NCI-H226 (cell line): Measurements from ENCODE around the gene FRMD4A.

ENCODE experiments used
- DNase-seq: peaks from one replicate; pipeline ENCODE4 v3.0.0-alpha.2; 2015

The FRMD4A gene

DNA sequence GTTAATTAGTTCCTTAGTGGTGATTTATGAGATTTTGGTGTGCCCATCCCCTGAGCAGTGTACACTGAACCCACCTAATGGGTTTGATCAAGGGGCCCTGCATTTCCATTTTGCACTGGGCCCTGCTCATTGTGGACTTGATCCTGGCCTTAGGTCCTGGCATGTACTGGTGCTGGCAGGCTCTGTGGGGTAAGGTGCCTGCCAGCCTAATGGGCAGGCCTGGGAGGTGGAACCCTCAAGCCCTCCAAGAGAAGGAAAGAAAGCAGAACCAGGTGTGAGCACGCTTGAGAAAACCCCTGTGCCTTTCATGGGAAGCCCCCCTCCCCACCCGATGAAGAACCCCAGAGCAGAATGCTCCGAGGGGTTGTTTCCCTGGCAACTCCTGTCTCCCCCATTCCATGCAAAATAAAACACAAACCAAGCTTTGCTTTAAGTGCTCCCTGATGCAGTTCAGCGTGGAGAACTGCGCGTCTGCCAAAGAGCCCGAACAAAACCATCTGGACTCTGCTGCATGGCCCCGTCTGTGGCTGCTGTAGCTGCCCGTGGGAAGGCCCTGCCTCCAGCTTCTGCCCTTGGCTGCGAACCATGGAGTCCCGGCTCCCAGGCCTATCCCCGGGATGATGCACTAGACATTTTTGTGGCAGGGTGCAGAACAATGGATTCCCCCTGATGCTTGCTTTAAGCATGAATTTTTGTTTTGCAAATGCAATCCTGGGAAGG is 620.6 kb downstream of the FRMD4A start:
- no peak for DNase-seq

DNA sequence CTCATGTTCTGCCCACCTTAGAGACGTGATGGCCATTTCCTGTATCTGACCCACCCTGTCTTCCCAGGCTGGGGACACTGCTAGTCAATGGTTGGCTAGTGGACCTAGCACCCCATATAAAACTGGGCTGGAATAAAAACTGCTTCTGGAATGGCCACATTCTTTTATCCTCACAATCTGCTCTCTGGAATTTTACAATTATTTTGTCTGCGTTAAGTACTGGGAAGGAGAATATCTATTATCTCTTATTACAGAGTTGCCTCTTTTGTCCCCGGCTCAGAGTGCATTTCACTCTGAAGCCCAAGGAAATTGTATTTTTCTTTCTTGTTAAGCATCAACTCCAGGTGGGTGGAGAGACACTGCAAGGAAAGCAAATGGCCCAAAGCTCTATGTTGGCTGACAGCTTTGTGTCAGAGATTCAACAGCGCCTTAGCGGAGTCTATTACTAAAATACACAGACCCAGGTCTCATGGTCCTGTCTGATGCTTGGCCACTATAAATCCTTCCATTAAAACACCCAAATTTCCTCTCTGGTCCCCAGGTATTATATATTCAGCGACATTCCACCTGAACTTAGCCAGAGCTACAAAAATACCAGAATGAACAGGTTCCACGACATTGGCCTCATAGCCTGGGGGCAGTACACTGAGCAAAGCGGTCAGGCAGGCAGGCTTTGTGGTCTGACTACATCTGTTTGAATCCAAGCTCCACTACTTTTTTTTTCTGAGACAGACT is 622.3 kb downstream of the FRMD4A start:
- no peak for DNase-seq

DNA sequence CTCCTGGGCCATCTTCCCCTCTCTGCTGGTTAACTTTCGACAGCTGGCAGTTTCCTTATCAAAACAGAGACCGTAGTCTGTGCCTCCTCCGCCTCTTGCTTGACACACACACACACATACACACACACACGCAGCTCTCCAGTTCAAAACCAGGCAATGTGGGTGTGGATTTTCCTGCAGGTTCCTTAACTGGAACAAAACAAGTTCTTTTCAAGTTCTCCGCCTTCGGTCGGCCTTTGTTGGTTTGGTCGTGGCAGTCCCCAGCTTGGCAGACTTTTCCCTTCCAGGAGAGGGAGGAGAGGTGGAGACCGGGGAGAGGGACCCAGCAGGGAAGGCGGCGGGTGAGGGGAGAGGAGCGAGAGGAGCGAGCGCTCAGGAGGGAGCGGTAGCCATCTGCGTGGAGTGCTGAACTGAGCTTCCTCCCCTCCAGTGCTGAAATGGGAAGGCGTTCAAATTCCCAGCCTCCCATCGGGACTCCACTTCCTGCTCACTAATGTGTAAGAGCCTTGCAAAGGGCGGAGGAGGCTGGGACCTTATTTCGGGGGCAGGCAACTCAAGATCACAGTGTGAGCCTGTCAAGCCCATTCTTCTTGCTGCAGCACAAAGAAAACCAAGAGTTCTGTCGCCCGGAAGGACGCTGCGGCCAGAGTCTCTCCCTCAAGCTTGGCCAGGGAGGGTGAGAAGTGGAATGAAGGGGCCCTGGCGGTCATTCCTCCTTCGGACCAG is 623.4 kb downstream of the FRMD4A start:
- peak; percentile 75 for DNase-seq

DNA sequence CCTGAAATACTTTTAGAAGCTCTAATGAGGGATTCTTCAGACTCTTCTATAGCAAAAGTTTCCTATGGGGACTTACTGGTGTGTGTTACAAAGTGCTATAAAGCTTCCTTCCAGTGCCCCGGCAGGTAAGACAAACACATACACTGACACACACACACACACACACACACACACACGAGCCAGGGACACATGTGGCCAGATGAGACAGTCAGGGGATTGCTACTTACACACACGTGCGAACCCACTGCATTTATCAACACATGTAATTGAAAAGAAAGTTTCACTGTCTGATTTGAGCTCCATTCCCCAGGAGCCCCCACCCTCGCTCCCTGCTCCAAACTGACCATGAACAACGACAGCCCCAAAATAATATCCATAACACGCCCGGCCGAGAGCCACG is 624.1 kb downstream of the FRMD4A start:
- no peak for DNase-seq

DNA sequence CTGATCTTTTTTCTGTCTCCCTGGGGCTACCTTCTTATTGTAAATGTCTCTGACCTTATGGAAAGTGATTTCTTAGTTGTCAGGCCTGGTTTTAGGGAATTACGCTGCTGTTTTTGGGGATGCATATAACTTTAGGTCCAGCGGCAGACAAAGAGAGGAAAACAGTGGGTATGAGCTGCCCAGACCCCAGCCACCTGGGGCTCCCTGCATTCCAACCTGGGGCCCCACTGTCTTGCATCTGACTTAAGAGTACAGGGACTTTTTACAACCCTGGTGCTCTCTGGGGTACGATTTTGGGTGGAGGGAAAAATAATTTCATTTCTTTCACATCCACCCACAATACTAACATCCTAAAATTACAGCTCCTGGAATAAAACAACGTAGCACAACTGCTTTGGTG is 624.5 kb downstream of the FRMD4A start:
- DNase-seq, result no peak

DNA sequence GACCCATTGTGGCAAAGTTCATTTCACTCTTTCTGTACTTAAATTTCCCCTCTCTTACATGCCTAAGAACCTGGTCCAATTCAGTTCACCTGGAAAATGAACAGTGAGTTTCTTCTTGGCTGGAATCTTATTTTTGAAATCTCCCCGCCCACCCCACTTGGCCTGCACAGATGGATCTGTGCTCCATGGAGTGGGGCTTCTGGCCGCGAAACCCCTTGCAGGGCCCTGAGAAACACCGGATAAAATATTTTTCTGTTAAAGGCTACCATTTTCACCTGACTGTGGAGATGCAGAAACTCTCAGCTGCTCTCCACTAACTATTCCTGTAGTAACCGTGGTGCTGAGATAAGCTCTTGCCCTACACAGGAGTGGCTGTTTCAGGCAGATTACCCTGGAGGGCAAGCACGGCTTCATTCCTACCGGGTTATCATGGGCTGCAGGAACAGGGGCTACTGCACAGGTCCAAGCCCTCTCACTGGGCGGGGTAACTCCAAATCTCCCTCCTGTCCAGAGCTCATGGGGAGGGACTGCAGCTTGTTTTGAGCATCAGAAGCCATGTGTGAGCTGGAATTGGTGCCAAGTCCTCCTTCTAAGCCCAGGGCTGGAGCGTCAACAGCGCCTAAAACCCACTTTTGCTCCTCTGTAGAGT is 625.1 kb downstream of the FRMD4A start:
- DNase-seq, result no peak

DNA sequence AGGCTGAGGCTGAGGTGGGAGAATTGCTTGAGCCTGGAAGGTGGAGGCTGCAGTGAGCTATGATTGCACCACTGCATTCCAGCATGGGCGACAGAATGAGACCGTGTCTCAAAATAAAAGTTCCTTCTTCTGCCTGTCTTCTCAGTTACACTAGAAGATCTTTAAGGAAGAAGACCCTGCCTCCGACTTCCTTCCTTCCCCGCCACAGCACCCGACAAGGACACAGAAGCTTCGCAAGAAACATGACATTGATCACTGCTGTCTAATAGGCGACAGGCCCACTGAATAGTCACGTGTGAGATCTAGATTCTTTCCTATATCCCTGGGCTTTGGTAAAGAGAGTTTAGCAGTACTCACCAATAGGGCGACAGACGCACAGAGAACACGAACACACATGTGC is 625.8 kb downstream of the FRMD4A start:
- DNase-seq, result no peak

DNA sequence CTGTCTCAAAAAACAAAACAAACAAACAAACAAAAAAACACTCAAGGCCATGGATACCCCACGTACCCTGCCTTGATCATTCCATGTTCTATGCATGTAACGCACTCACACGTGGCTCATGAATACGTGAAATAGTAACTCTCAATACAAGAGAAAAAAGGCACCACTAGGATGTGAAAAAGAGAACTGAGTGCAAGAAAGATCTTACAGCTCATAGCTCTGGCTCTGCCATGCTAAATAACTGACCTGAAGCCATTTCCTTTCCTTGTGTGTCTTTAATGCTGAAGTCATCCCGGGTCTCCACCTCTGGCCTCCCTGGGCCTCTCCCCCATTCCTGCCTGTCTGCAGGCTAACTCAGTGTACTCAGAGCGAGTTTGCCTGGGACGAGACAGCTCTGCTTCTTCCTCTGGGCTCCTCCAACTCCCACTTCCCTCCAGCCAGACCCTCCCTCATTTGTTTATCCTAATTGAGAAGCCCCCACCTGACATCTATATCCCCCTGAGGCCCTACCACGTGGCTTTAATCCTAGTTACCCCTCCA is 626.7 kb downstream of the FRMD4A start:
- no peak for DNase-seq

DNA sequence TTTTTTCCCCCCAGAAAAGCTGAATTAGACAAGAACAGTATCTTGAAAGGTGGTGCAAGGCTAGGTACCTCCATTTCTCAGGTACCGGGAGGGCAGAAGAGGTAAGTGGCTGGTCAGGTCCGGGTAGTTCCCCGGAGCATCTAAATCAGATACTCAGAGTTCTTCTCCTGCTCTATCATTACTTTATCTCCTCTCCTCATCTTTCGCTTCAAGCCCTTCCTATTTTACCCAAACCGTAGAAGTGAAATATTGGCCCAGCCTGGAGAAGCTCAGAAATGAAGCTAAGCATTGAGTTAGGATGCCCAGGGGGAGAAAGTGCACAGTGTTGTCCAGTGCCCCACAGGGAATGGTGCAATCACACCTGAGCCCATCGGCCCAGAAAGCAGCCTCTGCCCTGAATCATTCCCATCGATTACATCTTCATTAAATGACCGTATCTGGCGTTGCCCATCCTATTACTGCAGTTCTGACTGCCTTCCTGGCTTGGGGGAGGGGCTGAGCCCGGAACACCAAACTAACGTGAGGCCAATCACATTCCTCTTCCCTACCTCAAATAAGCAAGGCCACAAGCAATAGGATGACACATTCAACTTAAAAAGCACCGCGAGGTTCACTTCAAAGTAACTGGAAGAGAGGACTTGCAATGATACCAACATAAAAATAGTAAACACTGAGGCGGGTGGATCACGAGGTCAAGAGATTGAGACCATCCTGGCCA is 627.5 kb downstream of the FRMD4A start:
- DNase-seq, result no peak

DNA sequence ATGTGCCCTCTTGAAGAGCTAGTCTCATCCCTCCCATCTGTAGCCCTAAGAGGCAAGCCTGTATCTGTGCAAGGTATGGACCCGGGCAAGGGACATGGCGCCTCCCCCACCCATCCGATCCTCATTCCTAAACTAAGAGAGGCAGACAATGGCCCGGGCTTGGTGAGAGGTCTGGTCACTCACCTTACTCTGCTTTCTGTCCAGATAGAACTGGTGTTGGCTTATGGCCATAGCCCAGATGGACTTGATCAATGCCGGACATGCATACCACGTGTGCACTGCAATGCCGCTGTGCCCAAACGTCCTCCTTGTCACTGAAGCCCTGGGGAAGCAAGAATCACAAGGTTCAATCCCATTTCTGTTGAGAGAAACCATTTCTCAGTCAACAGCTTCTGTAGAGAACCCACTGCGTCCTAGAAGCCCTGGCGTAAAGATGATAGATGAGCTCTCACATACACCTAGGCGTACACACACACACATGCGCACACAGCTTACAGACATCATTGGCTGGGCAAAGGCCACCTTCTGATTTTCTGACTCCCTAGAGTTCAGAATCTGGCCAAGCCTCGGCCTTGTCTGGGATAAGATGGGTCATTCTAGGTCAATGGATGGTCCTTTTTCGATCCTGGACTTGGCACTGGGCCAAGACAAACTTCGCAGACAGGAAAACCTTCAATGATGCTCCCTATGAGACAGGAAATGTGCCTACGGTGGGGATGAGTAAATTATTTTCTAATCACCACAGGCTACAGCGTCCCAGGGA is 629.4 kb downstream of the FRMD4A start:
- DNase-seq, result no peak

DNA sequence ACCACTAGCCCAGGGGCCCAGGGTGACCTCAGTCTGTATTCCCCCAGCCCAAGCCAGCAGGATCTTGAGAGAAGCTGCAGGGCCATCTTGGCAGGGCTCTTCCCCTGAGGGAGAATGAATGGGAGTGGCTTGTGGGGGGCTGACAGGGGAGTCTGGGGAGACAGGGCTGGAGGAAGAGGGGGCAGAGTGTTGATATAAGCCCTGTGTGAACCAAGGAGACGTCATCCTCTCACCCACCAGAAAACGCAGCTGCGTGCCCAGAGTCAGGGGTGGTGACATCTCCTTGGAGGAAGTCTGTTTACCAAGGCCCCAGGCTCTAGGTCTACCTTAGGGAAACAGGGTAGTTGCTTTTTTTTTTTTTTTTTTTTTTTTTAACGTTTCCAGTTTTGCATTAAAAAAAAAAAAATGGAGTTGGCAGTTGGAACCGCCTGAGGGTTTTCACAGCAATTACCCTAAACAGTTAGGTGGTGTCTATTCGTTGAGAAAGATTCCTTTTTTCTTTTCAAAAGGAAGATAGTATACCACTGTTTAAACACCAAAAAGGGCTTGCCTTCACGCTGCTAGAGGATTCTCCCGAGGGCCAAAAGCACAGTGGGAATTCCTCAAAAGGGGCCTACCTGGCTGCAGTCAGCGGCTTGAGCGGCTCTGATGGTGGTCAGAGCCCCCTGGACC is 630.1 kb downstream of the FRMD4A start:
- no peak for DNase-seq

DNA sequence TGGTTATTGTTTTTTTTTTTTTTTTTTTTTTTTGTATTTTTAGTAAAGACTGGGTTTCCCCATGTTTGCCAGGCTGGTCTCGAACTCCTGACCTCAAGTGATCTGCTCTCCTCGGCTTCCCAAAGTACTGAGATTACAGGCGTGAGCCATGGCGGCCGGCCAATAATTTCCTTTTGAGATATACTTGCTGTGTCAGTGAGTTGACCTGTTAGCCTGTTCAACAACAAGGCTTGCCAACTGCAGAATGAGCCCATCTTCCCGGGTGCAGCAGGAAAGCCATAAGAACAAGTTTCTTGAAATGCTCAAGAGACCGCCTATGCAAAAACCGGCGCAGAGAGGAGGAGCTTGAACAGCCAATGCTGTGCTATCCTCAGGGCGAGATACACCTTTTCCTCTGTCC is 631.5 kb downstream of the FRMD4A start:
- DNase-seq, result no peak

DNA sequence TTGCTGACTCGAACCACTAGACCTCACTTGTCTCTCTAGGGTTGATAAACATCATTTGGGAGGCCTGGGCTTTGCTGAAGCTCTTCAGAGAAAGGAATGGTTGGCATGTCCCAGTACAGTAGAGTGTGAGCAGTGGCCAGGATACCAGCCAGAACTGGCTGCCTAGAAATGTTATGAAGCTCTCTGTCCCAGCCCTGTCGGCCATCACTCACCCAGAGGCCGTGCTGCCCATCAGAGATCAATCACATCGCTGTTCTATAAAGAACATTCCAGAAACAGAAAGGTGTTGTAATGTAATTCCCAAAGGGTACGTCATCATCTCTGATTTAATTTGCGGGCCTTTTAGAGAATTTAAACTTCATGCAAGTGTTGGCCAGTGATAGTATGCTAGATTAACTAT is 632.5 kb downstream of the FRMD4A start:
- DNase-seq, result no peak

DNA sequence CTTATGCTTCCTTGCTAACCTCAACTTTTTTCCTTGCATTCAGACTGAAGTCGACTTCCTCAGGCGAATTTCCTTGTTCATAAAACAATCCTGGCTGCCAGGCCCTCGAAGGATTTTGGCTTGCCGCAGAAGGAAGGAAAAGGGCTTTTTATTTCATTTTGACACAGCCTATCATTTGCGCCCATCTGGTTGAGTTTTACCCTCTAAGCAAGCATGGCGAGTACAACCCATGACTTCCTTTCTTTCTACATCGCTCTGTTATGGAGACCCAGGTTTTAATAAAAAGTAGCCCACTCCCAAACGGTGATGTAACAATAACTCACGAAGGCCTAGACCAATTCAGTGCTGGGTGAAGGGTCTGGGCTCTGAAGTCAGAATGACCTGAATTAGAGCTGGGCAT is 634.7 kb downstream of the FRMD4A start:
- no peak for DNase-seq

DNA sequence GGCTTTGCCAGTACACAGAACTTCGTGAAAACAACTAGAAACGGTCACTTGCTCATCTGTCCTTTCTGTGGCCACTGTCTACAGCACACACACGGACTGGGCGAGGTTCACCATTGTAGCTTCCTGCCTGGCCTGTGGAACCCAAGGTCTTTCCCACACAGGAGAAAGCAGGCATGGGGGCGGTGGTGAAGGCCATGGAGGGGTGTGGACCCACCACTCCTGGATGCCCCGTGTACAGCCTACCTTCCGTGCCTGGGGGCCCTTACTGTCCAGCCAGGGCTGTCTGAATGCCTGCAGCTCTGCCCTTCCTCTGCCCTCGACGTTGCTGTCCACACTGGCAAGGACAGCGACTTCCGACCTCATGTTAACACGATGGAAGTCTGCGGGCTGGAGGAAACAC is 635.1 kb downstream of the FRMD4A start:
- DNase-seq, result no peak

DNA sequence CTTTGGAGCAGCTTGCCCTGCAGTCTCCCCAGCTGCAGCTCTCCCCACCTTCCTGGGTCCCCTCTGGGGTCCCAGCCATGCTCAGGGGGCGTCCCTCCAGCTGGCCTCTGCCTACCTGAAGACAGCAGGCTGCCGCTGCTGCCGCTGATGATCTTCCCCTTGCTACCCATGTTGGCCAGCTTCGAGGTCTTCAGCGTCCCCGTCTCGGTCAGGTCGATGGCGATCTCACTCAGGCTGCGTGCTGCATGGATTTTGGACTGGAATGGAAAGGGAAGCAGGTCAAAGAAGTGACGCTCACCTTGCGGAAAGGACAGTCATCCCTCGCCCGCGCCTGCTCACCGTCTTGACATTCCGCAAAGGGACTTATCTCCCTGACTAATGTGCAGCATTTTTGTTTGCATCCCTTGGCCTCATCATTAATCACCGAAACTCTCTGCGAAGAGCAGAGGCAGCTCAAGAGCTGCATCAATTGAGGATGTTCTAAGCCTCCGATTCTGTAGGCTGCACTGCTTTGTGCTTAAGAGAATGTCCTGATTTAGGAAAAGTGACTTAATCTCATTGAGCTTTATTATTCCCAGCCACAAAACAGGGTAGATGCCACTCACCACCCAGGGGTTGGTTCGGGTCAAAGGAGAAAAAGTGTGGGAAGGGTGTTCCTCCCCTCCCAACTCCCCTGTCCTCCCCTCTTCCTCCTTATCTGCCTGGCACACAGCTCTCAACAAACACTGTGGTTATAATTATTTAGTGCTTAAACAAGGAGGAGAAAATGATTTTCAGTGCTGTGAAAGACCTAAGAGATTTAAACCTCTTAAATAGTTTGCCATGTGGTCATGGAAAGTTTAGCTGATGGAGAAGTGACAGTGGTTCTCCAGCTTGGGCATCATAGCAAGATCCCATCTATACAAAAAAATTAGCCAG is 636.7 kb downstream of the FRMD4A start:
- no peak for DNase-seq

DNA sequence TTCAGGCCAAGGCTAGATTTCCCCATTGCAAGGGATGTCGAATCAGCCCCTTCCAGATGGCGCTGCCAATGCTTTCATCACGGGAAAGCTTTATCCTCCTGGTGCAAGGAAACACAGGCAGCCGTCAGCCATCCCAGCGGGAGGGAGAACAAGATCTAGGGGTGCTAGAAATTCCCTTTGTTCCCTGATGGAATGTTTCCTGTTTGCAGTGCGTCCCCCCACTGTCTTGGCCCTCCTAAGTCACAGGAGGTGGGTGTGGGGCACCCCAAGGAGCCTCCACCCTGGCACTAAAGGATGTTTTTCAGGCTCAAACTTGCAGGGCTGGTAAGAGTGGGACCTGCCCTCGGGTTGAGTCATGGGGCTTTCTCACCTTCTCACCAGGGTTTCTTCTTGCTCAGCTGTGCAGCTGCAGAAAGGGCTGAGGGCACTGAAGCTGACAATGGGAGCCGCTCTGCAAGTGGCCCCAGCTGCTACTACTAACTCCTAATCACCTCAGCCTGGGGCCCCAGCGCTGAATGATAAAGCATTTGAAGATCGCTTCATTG is 640.4 kb downstream of the FRMD4A start:
- DNase-seq, result no peak

DNA sequence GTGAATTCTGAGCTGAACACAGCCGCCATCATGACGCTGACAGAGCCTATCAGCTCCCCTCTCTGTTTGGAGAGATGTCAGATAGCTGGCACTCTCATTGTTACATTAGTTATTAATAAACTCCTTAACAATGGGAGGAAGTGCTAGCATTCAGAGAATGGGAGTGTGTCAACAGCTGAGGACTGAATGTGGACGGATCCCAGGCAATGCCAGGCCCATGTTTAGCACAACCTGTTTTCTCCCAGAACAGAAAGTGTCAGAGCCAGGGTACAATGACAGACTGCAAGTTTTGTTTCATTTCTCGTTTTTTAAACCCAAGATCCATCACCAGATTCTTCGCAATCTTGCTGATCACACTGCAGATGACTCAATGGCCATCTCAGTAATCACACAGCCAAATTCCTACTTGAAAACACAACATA is 644.4 kb downstream of the FRMD4A start:
- DNase-seq, result no peak

DNA sequence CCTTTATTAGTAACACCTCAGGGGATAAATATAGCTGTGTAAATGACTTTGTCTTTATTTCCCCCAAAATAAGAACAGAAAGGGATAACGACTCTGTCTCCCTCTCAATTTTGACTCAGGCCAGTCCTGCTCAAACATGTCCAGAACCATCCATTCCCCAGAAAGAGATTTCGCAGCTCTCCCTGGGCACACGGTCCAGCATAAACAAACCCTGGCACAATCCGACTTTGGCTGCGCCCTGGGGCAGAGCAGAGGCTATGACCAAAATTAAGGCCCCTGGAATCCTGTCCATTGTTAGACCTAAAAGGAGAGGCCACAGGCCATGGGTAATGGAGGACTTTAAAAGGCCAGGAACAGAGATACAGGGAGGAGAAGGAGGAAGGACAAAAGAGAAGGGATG is 644.8 kb downstream of the FRMD4A start:
- no peak for DNase-seq
